GM21723 (cell line): ENCODE measurements around the gene HCRTR1.

Source experiments
- ATAC-seq: cut with Tn5 transposase; IDR thresholded peaks from one replicate; pipeline ENCODE4 v1.9.1; 2021; ENCODE audit warnings: mild to moderate bottlenecking, moderate library complexity; ENCODE audit not compliant: unreplicated experiment

HCRTR1 gene

GRCh38 chr1:31625561-31626222, 8.2 kb downstream of the HCRTR1 start:
- ATAC-seq: no peak

- no peak for ATAC-seq
Measured at GRCh38 chr1:31626223-31627207, 9.0 kb downstream of the HCRTR1 start.

- no peak for ATAC-seq
Measured at GRCh38 chr1:31627301-31627929, 9.9 kb downstream of the HCRTR1 start.

GRCh38 chr1:31627930-31628559, 10.6 kb downstream of the HCRTR1 start:
- no peak for ATAC-seq

- ATAC-seq: no peak
Measured at GRCh38 chr1:31628931-31629556, 11.6 kb downstream of the HCRTR1 start.

- ATAC-seq: no peak
Measured at GRCh38 chr1:31632649-31633048, 15.2 kb downstream of the HCRTR1 start.

- no peak for ATAC-seq
Measured at GRCh38 chr1:31633117-31633516, 15.6 kb downstream of the HCRTR1 start.

GRCh38 chr1:31637915-31638673, 20.6 kb downstream of the HCRTR1 start:
- ATAC-seq: no peak

GRCh38 chr1:31639543-31639942, 22.1 kb downstream of the HCRTR1 start:
- no peak for ATAC-seq

GRCh38 chr1:31640179-31640578, 22.7 kb downstream of the HCRTR1 start:
- no peak for ATAC-seq

- ATAC-seq: no peak
Measured at GRCh38 chr1:31640964-31641363, 23.5 kb downstream of the HCRTR1 start.

GRCh38 chr1:31642366-31642765, 24.9 kb downstream of the HCRTR1 start:
- no peak for ATAC-seq

GRCh38 chr1:31642897-31643296, 25.4 kb downstream of the HCRTR1 start:
- no peak for ATAC-seq

- no peak for ATAC-seq
Measured at GRCh38 chr1:31643976-31644559, 26.6 kb downstream of the HCRTR1 start.

GRCh38 chr1:31644560-31645273, 27.2 kb downstream of the HCRTR1 start, which contains the start of gene PEF1:
Gene PEF1, minus strand, starts transcription at chr1:31644876. Its CDS starts 12 bp downstream, at chr1:31644864.
- ATAC-seq: peak; percentile 89

GRCh38 chr1:31645274-31645568, 27.7 kb downstream of the HCRTR1 start:
- ATAC-seq: no peak

GRCh38 chr1:31646259-31646960, 28.9 kb downstream of the HCRTR1 start:
- ATAC-seq: no peak

GRCh38 chr1:31647106-31647505, 29.6 kb downstream of the HCRTR1 start:
- no peak for ATAC-seq
